NK-92 (cell line): Measurements from ENCODE around the gene FOXF2.
"Not testable (repeated sequence)": the region's sequence is repeated elsewhere in the genome, so short reads cannot be mapped to it uniquely, and the experiment has no call there.

Source experiments
- DNase-seq: peaks from one replicate; lab custom pipeline; 2025; ENCODE audit not compliant: unreplicated experiment; lab: John Stamatoyannopoulos, UW

FOXF2 gene

DNA sequence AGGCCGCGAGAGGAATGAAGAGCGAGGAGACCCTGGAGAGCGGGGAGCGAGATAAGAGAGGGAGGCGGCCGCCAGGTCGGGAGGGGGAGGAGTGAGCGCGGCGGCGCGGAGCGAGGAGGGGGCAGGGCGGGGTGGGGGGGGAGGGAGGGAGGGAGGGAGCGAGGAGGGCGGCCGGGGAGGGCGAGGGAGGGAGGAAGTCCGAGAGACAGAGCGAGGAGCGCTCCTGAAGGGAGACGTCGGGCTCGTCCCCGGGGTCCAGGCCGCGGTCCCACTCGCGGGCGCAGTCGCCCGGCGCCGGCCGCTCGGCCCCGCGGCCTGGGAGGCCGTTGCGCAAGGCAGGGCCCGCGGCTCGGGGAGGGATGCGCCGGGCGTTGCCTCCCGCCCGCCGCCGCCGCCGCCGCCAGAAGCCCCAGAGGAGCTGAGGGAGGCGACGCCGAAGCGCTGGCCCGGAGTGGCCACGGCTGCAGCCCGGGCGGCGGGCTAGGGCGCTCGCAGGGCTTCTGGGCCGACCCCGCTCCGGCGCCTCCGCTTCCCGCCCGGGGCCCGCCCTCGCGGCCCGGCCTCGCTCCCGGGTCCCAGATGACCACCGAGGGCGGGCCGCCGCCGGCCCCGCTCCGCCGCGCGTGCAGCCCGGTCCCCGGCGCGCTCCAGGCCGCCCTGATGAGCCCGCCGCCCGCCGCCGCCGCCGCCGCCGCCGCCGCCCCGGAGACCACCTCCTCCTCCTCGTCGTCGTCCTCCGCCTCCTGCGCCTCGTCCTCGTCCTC lies at the start of gene FOXF2:
FOXF2 (plus strand) TSS at position 208 of the 764 bp plus-strand sequence; CDS start at position 580, 372 bp downstream.
- DNase-seq, result no peak

GRCh38 chr6:1346101-1346500 lies 43.3 kb upstream of the FOXF2 start:
- DNase-seq, result no peak

GRCh38 chr6:1346558-1347091 lies 42.8 kb upstream of the FOXF2 start:
- no peak for DNase-seq

- no peak for DNase-seq
Measured at GRCh38 chr6:1347161-1347560, 42.2 kb upstream of the FOXF2 start.

GRCh38 chr6:1348675-1349074 lies 40.7 kb upstream of the FOXF2 start:
- no peak for DNase-seq

GRCh38 chr6:1349655-1350054 lies 39.7 kb upstream of the FOXF2 start:
- no peak for DNase-seq

DNA sequence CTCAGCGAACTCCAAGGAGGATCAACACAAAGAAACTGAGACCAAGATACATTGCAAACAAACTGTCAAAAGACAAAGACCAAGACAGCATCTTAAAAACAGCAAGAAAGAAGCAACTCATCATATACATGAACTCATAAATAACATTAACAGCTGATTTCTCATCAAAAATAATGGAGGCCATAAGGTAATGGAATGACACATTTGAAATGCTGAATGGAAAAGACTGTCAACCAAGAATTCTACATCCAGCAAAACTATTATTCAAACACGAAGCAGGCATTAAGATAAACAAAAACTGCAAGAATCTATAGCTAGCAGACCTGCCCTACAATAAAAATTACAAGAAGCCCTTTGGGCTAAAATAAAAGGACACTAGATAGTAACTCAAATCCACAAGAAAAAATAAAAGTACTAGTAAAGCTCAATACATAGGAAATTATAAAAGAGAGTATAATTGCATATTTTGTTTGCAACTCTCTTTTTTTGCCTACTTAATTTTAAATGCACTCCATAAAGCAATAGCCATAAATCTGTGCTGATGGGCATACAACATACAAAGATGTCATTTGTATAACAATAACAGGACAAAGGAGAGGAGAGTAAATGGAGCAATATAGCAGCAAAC lies 37.9 kb upstream of the FOXF2 start:
- DNase-seq, result no peak

- DNase-seq, result not testable (repeated sequence)
Measured at GRCh38 chr6:1355068-1355467, 34.3 kb upstream of the FOXF2 start.

- not testable (repeated sequence) for DNase-seq
Measured at GRCh38 chr6:1361717-1362116, 27.7 kb upstream of the FOXF2 start.

DNA sequence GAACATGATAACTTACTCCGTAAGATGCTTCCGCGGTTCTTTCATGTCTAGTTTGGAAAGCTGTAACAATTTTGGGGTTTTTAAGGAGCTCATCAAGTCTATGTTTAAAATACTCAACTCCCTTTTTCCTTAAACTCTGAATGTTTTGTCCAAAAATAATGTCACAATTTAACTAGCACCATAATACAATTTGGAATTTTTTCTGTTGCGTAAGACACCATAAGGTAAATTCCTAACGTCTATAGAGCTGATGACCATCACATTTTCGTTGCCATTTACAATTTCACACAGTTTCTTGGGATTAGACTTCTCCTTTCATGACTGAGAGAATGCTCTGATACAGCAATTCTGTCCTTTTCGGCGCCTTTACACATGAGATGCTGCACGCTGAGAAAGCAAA lies 26.7 kb upstream of the FOXF2 start:
- no peak for DNase-seq

GRCh38 chr6:1363298-1363697 lies 26.1 kb upstream of the FOXF2 start:
- DNase-seq, result no peak

- DNase-seq, result no peak
Measured at GRCh38 chr6:1363729-1364572, 25.4 kb upstream of the FOXF2 start.

DNA sequence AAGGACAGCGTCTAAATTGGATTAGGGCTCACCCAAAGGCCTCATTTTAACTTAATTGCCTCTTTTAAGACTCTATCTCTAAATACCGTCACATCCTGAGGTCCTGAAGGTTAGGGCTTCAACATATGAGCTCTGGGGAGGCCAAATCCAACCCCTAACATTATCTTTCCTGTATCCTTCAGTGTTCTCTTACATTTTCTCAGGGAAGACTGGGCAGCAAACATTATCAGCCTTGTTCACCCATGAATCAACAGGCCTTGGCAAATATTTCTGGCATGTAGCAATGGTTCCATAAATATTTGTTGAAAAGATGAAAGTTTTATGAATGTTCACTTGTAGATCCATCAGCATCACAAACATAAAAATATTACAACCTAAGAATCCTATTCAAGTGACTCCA lies 24.6 kb upstream of the FOXF2 start:
- DNase-seq, result no peak

DNA sequence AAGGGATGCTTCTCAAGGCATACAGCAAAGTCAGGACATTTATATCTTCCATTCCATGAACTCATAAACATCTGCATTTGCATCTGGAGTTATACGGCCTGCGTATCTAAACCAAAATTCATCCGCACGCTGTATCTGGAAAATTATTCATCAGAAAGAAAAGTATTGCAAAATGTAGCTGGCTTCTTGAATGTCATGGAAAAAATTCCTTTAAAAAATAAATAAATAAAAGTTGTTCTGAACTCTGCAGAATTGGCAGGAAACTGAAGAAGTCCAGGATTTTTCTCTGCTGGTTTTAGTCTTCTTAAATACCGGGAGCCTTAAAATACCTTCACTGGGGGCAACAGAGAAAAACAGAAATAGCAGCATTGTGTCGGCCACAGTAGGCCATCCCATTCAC lies 23.7 kb upstream of the FOXF2 start:
- no peak for DNase-seq

DNA sequence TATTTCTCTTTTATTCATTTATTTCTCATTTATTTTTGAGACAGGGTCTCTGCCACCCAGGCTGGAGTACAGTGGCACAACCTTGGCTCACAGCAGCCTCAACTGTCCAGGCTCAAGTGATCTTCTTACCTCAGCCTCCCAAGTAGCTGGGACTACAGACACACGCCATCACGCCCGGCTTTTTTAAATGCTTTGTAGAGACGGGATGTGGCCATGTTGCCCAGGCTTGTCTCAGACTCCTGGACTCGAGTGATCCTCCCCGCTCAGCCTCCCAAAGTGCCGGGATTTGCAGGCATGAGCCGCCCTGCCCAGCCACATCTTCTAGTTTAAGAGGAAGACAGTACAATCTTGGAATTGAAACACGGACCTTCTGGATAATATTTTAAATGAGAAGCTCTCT lies 21.6 kb upstream of the FOXF2 start:
- DNase-seq, result no peak

DNA sequence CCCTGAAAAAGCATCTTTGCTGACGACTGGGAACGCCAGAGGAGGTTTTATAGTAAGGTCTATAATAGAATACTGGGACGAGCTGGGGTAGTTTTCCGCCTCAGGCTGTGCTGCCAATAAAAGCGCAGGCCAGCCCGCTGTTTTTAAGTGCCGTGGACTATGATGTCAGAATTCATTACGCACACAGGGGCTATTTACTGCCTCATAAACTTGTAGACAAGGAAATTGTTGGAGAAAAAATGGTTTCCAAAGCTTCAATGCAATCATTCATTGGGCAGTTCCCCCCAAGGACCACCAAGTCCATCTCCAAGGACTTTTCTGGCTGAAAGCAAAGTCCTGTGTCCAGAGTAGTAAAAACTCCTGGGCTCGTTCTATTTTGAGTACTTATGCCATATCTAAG lies 20.4 kb upstream of the FOXF2 start:
- DNase-seq, result no peak

DNA sequence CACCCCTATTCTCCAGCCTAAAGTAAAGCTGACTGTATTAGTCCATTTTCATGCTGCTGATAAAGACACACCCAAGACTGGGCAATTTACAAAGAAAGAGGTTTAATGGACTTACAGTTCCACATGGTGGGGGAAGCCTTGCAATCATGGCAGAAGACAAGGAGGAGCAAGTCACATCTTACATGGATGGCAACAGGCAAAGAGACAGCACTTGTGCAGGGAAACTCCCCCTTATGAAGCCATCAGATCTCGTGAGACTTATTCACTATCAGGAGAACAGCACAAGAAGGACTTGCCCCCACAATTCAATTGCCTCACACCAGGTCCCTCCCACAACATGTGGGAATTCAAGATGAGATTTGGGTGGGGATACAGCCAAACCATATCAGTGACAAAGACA lies 19.7 kb upstream of the FOXF2 start:
- DNase-seq, result not testable (repeated sequence)

- DNase-seq, result no peak
Measured at GRCh38 chr6:1371933-1372332, 17.4 kb upstream of the FOXF2 start.

DNA sequence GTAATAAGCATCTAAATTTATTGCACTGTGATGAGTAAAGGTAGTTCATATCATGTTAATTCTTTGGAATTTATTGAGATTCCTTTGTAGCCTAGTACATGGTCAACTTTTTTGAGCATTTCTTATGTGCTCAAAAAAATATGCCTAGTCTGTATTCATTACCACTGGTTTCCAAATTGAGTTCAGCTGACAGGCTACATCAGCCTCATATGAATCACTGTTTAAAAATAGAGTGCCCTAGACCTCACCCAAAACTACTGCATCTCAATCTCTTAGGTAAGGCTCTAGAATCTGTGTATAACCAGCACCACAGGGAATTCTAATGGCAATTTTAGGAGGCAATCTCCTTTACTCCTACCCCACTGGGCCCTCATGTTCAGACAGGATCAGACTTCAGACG lies 16.7 kb upstream of the FOXF2 start:
- DNase-seq, result no peak

- no peak for DNase-seq
Measured at GRCh38 chr6:1376653-1377052, 12.7 kb upstream of the FOXF2 start.

- no peak for DNase-seq
Measured at GRCh38 chr6:1377526-1377925, 11.8 kb upstream of the FOXF2 start.
